ENCODE data around the gene MMEL1.

MMEL1 gene

DNA sequence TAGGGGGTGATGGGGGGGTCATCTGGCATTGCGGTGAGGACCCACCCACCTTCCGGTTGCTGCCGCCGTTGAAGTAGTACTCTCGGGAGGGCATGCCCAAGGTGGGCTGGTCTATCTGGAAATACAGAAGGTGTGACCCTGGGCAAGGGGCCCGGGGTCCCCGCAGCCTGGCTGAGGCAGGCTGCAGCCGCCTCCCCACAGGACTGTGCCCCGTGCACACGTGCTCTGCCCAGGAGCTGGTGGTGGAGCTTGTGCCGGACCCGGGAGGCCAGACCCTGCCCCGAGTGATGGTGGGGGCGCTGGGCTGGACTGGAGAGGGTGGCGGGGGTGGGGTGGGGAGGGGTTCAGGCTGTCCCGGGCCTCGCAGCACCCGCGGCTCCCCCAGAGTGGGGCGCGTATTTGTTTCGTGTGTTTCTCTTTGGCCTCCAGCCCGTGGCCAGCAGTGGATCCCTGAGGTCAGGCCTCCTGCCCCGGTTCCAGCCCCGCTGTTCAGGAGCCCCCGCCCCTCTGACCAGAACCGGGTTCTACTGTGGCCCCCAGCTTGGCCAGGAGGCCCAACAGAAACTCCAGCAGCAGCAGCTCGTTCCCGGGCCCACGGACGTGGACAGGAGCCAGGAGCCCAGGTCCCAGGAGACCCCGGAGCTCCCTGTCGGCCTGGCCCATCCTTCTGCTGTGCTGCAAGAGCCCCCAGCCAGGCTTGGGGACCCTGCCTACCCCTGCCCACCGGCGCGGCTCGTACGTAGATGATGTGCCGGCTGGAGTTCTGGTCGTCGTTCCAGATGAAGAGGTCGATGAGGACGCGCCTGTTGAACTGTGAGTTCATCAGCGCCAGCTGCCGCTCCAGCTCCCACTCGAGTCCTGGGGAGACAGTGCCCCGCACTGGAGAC is 27.1 kb downstream of the MMEL1 start:
- DNase-seq (ENCODE audit: insufficient read length, low spot score), result no peak
- no peak for FAIRE-seq

DNA sequence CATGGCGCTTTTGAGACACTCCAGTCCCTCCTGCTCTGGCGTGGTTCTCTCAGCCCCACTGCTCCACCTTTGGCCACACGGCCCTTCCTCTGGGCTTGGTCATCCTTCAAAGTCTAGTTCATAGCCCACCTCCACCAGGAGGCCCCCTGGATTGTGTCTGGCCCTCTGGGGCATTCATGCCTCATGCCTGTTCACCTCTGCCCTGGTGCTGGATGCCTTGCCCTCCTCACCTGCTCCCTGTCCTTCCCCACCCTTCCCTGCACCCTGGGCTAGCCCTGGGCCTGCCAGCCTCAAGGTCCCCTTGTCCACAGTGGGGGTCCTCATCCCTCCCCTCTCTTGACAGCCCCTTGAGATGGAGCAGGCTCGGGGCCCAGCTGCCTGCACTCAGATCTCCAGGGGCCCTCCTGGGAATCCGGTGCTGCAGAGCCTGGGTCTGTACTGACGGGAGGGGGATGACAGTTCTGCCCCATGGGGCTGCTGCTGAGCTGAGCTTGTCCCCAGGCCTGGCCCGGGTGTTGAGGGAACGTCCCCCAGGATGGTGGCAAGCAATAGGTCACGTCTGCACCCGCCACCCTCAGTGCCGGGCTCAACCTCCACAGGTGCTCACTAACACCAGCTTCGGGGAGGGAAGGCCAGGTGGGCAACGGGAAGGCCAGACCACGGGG is 27.8 kb downstream of the MMEL1 start:
- FAIRE-seq (no peak), DNase-seq (ENCODE audit: insufficient read length, low spot score) (no peak)

DNA sequence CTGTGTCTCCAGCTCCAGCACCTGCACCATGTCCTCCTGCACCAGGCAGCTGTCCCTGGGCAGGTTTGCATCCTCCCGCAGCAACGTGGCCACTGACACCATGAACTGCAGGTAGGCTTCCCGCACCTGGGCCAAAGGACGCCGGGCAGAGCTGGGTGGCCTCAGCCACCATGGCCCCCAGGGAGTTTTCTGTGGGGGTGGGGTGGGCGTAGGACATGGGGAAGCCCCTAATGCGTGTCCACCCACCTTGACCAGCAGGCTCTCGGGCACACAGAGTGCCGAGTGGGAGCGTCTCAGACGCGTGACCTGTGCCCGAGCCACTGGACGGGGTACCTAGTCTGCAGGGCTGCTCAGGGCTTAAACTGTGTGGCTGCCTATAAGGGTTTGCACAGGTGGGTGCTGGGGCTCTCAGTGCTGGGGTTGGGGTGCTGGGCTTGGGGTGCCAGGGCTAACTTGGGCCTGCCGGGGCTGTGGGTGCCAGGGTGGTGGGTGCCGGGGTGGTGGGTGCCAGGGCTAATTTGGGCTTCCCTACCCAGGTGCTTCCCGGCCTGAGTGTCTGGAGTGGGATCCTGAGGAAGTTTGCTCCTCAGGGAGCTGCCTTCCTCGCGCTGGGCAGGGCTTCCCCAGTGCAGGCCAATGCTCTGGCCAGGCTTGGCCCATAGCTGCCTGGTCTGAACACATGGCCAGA is 28.5 kb downstream of the MMEL1 start:
- FAIRE-seq, result no peak

DNA sequence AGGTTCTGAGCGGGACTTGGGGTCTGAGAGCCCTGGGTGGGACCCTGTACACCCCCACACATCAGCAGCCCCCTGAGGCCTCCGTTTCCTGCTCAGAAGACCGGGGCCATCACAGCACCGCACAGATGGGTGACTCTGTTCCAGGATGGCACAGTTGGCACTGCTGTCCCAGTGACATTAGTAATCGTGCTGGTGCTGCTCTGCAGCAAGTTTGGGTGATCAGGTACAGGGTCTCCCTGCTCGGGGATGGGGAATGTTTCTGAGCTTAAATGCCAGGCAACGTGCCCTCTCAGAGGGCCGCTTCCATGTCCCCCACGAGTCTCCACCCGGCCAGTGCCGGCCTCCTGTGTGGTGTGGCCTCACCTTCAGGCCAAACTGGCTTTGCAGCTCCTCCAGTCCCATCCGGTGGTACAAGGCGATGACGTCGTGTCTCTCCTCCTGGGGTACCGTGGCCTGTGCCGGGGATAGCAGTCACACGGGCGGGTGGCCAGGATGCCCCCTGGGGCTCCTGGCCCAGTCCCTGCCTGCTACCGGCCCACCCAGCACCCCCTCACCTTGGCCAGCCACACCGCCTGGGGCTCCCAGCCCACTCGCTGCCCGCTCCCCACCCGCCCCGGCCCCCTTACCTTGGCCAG is 29.2 kb downstream of the MMEL1 start:
- DNase-seq (ENCODE audit: insufficient read length, low spot score) (no peak), FAIRE-seq (no peak)

More for the DNA sequence above, 28.5 kb downstream of the MMEL1 start:
- DNase-seq (ENCODE audit: insufficient read length, low spot score), result no peak

DNA sequence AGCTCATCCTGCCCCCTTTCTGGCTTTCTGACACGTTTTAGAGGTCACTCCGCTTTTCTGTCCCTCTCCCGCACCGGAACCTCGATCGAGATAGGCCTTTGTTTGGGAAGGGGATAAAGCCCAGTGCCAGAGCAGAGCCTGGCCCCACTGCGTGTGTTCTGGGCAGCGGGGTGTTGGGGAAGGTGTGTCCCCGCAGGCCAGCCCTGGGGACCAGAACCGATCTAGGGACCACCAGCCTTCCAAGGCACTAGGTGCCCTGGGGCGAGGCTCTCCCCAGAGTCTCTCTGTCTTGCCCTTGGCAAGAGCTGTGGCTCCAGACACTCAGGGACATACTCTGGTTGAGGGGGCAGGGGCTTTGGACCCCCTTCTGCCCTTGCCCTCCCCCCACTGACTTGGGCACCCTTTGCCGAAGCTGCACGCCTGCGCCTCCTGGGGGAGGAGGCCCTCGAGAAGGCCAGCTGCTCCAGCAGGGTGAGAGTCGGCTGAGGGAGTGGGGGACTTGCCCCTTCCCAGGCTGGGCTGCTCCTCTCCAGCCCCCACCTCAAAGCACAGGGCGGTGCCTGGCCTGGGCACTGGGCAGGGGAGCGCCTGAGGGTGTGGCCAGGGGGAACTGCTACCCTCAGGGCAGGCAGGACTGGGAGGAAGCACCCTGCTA is 29.8 kb downstream of the MMEL1 start:
- DNase-seq (ENCODE audit: insufficient read length, low spot score) (no peak), FAIRE-seq (no peak)

DNA sequence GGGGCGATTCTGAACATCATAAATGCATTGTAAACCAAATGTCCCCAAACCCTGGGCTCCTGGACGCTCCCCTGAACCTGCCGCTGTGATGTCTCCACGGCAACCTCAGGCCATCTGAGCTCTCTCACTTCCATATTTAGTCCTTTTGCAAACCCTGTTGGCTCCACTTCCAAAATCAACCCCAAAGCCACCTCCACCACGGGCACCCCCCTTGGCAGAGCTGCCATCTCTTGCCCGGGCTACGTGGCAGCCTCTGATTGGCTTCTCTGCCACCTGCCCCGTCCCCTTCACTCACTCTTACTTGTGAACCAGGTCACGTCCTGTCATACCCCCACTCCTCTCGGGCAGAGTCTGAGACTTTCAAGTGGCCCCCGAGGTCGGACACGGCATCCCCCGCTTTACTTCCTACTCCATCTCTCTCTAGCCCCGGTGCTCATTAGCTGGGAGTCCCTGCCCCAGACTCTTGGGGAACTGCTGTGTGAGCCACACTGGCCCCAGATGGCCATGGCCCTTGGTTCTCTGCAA is 30.4 kb downstream of the MMEL1 start:
- DNase-seq (ENCODE audit: insufficient read length, low spot score), result no peak
- no peak for FAIRE-seq

DNA sequence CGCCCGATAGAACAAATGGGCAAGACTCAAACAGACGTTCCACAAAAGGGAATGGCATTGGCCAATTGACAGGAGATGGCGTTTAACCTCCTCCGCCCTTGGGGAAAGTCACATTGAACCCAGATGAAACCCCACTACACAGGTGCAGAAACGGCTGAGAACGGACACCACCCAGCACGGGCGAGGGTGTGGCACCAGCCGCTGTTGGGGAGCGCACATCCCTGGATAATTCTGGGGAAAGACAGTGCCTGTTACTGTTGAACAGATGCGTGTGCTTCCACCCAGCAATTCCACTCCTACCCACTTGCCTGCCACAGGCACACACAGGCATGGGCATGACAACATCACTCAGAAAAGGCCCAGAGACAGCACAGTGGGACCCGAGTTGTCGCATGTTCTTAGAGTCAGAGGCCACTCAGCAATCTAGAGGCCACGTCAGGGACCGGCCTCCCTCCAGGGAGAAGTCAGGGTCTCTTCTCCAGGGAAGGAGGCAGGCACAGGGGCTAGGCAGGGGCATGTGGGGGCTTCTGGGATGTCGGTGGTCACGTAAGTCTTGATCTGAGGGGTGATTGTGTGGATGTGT is 31.0 kb downstream of the MMEL1 start:
- DNase-seq (ENCODE audit: insufficient read length, low spot score) (no peak), FAIRE-seq (no peak)

DNA sequence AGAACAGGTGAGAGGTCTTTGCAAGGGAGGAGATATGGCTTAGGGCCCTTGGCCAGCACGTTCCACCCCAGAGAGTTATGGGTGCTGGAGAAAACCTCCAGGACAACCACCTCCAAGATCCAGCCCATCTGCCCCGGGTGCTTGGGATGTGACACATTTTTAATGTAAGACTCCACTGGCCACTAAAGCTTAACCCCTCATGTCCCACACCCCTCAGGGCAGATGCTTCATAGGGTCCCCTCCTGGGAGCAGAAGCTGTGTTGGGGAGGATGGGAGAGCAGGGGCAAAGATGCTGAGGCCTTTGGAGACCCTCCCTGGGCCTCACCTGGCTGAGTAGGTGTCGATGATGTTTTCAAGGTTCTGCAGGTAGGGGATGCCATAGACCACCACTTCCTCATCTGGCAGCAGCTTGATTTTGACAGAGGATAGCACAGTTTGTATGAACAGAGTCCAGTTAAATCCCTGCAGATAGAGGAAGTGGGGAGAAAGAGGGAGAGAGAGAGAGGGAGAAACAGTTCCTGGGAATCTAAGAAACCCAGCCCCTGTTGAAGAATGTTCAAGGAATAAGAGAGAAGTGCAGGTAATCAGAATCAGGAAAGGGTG is 34.4 kb downstream of the MMEL1 start:
- no peak for FAIRE-seq
- no peak for DNase-seq (ENCODE audit: insufficient read length, low spot score)

DNA sequence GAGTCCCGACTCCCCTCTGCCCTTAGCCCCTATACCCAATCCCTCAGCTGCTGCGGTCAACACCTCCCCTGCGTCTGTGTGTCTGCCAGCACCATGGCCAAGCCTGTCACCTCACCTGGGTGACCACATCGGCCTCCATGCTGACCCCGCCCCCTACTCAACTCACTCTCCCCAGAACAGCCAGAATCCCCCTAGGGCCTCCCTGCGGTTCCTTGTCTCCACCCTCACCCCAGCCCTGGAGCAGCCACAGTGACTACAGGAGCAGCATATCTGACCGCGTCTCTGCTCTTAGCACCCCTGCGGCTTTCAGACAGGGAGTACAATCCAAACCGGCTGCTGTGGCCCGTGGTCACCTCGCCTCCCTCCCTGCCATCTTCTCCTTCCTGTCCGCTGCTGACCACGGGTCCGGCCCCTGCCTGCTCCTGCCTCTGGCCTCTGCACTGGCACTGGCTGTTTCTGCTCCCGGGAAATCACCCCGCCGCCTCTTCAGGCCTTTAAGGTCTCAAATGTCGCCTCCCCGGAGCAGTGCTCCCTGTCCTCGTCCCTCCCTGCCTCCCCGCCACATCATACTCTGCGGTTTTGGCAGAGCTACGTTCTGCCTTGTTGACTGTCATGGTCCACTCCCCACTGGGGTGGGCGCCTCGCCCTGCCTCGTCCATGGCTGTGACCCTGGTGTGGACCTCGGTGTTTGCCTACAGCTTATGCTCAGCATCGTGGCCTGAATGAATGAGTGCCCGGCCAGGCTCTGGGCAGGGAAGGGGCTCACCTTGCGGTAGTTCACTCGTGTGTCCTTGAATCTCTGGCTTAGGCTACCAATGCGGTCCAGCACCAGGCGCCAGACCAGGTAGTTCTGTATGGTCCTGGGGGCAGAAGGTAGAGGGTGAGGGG is 35.1 kb downstream of the MMEL1 start:
- no peak for DNase-seq (ENCODE audit: insufficient read length, low spot score)
- no peak for FAIRE-seq

DNA sequence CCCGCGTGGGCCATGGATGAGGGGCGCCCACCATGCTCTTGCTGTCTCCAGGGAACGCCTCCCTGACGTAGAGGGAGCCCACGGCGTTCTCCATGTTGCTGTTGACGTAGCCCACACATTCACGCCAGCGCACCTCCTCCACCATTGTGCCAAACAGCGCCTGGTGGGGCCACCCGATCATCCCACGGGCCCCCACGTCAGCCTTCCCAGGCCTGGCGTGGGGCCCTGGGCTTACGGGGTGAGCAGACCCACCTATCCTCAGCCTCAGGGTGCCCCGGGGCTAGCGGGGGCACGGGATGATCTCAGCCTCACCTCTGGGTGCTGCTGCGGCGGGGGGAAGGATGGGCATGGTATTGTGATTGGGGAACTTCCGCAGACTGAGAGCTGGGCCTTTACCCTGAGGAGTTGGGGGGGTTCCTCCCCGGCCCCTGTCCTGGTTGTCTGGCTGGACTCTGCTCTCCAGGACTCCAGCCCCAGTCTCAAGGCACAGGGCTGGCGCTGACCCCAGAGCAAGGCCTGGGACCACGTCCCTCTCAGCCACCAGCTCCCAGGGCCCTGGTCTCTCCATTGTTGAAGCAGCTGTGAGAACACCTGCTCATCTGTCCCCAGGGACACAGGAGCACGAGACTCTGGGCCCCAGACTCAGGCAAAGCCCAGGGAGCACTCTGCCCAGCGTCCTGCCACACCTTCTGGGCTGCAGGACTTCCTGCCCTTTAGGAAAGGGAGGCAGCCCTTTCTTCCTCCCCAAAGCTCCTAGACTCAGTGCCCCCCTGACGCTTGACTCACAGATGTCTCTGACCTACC is 36.1 kb downstream of the MMEL1 start:
- DNase-seq (ENCODE audit: insufficient read length, low spot score) (no peak), FAIRE-seq (no peak)

DNA sequence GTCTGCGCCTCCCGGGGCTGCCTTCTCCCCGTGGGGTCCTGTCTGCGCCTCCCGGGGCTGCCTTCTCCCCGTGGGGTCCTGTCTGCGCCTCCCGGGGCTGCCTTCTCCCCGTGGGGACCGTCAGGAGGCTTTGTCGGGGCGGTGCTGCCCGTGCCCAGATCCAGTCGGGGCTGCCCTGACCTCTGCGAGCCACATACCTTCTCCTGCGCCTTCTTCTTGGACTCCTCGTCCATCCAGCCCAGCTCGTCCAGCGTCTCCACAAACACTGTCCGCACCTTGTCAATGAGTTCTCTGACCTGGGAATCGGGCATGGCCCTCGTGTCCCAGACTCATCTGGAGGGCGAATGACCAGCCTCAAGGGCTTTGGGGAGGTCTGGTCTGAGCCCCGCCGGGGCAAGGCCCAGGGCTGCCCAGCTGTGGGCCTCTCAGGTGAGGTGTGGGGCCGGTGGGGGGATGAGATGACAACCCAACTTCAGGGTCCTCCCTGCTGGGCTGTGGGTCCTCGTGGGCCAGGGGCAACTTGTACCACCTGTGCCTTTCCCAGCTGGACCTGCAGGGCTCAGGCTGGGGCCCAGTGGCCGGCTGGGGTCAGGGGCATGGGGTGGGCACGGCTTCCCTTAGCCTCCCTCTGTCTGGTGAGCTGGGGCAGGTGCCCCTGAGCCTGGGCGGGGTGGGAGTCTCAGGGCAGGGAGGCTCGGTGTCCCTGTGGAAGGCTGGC is 36.8 kb downstream of the MMEL1 start:
- FAIRE-seq (no peak), DNase-seq (ENCODE audit: insufficient read length, low spot score) (no peak)

DNA sequence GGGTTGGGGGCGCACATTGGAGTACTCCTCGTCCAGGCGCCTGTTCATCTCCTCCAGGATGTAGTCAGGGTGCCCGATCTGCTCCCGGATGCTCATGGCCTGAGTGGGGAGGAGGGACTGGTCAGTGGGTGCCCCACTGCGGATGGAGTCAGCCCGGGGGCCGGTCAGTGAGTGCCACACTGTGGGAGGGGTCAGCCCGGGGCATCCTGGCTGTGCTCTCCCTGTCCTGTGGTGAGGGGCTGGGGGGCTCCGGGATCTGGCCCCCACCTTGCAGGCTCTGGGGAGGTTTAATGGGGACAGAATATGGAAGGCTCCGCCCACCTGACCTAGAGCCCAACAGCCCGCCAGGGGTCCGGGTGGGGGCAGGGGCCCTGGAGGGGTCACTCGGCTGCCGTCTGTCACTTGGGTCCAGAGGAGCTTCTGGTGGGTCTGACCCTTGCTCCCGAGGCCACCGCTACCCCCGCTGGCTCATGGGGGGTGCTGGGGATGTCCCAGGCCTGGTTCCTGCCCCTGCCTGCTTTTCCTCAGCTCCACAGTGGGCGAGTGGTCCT is 37.5 kb downstream of the MMEL1 start:
- DNase-seq (ENCODE audit: insufficient read length, low spot score) (no peak), FAIRE-seq (no peak)

DNA sequence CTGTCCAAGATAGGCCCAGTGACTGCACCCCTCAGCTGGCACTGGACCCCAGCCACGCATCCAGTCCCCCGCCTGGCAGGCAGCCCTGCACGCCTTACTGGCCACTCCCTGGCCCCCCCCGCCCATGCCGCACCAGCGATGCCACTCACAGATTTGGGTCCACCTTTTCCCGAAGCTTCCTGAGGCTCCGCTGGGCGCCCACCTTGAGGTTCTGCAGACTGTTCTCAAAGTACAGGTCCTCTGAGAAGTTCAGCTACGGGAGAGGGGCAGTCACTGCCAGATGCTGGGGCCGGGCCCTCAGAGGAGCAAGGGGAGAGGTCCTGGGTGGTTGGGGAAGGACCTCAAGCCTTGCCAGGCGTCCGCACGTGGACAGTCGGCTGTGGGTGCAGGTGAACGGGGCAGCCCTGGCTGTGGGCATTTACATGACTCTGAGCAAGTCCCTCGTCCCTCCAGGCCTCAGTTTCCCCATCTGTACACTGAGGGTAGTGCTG is 38.1 kb downstream of the MMEL1 start:
- no peak for FAIRE-seq

DNA sequence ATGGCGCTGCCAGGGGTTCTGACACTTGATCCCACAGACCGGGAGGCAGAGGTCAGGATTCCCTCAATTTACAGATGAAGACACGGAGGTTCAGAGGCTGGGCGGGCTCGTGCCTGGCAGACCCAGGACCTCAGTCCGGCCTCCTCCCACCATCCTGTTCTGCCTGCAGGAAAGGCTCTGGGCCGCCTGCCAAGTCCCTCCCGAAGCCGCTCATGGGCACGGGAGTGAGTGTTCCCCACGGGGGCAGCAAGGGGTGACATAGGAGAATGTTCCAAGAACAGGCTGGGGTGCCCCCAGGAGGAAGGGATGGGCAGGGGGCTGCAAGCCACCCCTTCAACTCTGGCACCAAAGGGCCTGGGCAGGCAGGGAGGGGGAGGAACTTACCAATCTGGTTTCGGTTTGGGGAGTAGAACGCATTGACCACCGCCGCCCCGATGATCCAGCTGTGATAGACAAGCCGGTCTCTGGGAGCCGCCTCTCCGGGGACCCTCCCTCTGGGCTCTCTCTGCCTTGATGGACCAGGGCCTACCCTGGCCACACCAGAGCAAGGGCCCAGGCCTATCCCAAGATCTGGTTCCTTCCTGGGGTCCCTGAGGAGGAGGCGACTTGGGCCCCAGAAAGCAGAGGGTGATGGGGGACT is 38.7 kb downstream of the MMEL1 start:
- FAIRE-seq (no peak), DNase-seq (ENCODE audit: insufficient read length, low spot score) (peak; percentile 25)

More for the DNA sequence above, 38.1 kb downstream of the MMEL1 start:
- no peak for DNase-seq (ENCODE audit: insufficient read length, low spot score)

DNA sequence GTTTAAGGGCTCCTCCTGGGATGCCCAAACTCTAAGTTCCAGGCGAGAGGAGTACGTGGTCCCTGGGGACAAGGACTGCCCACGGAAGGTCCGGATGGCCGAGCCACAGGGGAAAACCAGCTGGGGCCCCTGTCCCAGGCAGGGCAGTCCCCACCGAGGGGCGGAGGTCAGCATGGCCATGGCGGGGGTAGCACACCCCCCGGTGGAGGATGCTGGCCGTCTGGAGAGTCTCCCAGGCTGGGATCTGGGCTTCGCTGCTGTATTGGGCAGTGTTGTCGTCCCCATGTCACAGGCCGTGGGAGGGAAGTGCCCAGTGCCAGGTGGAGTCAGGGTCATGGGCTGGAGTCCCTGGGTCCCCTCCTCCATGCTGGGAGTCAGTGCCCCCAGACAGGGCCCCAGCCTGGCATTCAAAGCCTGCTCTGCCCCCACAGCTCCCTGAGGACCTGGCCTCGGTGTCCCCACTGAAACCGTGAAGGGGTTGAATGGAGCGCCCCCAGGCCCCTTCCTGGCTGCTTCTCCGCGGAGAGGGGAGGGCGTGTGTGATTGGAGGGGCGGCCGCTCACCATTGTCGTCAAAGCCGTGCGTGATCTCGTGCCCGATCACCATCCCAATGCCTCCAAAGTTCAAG is 39.5 kb downstream of the MMEL1 start:
- FAIRE-seq, result no peak

DNA sequence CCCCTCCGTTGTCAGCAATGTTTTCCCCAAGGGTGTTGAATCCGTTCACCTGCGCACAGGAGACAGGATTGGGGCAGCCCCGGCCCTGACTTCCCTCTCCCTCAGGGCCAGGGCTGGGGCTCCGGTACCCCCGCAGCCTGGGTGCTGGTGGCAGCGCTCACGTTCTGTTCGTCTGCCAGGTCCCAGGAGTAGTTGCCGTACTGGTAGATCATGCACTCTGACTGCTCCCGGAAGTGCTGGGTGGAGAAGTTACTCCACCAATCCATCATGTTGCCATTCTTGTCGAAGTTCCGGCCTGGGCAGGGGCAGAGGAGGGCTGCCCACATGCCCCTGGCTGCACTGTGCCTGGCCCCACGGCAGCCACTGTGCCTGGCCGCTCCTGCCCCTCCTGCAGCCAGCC is 40.1 kb downstream of the MMEL1 start:
- no peak for DNase-seq (ENCODE audit: insufficient read length, low spot score)

More for the DNA sequence above, 39.5 kb downstream of the MMEL1 start:
- DNase-seq (ENCODE audit: insufficient read length, low spot score), result no peak

More for the DNA sequence above, 40.1 kb downstream of the MMEL1 start:
- no peak for FAIRE-seq

Measured in HTR-8/SVneo (cell line).